ENCODE measurements around the gene OBP2A. TPM values are rescaled to one million over a fixed set of nuclear protein-coding genes. Genes with fewer than 3 reads are reported as not detected.

Gene OBP2A
- total RNA-seq, 1 experiment from 2014 or later: not detected

- no peaks in the 10 kb centered on the region for H3K9me3 ChIP-seq (ENCODE audit: control insufficient read depth, low read depth, low read length)
- no peak overlapping the region for H3K27ac ChIP-seq (ENCODE audit: insufficient read length, low read depth, low read length)
- no peaks in the 10 kb centered on the region for H3K79me1 ChIP-seq (ENCODE audit: insufficient read depth, low read depth, low read length, poor library complexity, severe bottlenecking)
- H2BK120ac ChIP-seq (ENCODE audit: low read depth, low read length, poor library complexity, severe bottlenecking): no peak overlapping the region
- no peak overlapping the region for H2BK15ac ChIP-seq (ENCODE audit: low read depth, low read length)
- no peak overlapping the region for H2BK12ac ChIP-seq (ENCODE audit: insufficient read length, low read depth, low read length)
- H3K4me2 ChIP-seq (ENCODE audit: insufficient read depth, insufficient read length, low read length): no peak overlapping the region
- H3K4me1 Mint-ChIP-seq: peaks cover 4 to 5% of the 10 kb centered on the region in 2 experiments
- H3K18ac ChIP-seq (ENCODE audit: insufficient read length, low read depth, low read length): no peak overlapping the region
- H3K27me3 Mint-ChIP-seq (ENCODE audit: low read depth): peaks cover 3% of the 10 kb centered on the region; the same call in 1 of the 2 replicates
- H3K23me2 ChIP-seq (ENCODE audit: insufficient read length, low read depth, low read length, poor library complexity, severe bottlenecking): no peaks in the 10 kb centered on the region
- H4K91ac ChIP-seq (ENCODE audit: insufficient read length, low read depth, low read length): no peak overlapping the region
- H3K36me3 Mint-ChIP-seq (ENCODE audit: insufficient read depth in 1 of 3, low read depth in 3 of 3): peaks cover under 1 to 2% (median 1%) of the 10 kb centered on the region in 3 experiments; a peak in 6 of 7 replicates
- no peak overlapping the region for H2AK5ac ChIP-seq (ENCODE audit: insufficient read length, low read length)
- H3K9ac ChIP-seq (ENCODE audit: extremely low read depth, insufficient read length, low read length): no peak overlapping the region
- no peak overlapping the region for H2BK5ac ChIP-seq (ENCODE audit: insufficient read length, low read length)
- H3K27ac Mint-ChIP-seq: peak overlapping the region in 1 of 3 experiments; percentile 53; a peak in 2 of 7 replicates
- no peak overlapping the region for H3K4ac ChIP-seq (ENCODE audit: low read depth, low read length)
- no peak for TF ChIP-seq CTCF (conservative IDR thresholded peaks at IDR 0.05)
- H3K4me3 Mint-ChIP-seq: no peak overlapping the region
- H3K27me3 ChIP-seq (ENCODE audit: insufficient read depth, low read length): no peaks in the 10 kb centered on the region
- no peak for DNase-seq
- no peaks in the 10 kb centered on the region for H3K79me2 ChIP-seq (ENCODE audit: insufficient read depth, low read length)
- H3T11ph ChIP-seq (ENCODE audit: low read length): no peak overlapping the region
- H3K56ac ChIP-seq (ENCODE audit: insufficient read length, low read depth, low read length): no peak overlapping the region
- H3K9me3 Mint-ChIP-seq: peaks cover 1% of the 10 kb centered on the region in 2 experiments; a peak in 4 of 5 replicates
- H4K5ac ChIP-seq (ENCODE audit: insufficient read length, low read depth, low read length): no peak overlapping the region
- no peak overlapping the region for H4K8ac ChIP-seq (replicated peaks; ENCODE audit: insufficient read length, low read depth, low read length)
- H2BK20ac ChIP-seq (ENCODE audit: low read depth, low read length, poor library complexity, severe bottlenecking): no peak overlapping the region
- no peaks in the 10 kb centered on the region for H4K20me1 ChIP-seq (ENCODE audit: control insufficient read depth, insufficient read depth, insufficient read length)
- WGBS (ENCODE audit: extremely low coverage, insufficient read length, low lambda C conversion rate): no CpG with 5 or more reads among the region's 12 CpGs
- no peak overlapping the region for H3K23ac ChIP-seq (ENCODE audit: insufficient read length, low read depth, low read length)
- H2AFZ ChIP-seq (ENCODE audit: low read length): no peak overlapping the region
- H3K4me1 ChIP-seq (ENCODE audit: insufficient read depth, low read length): no peaks in the 10 kb centered on the region; the same call in 1 of the 2 replicates
- H3K14ac ChIP-seq (ENCODE audit: insufficient read depth, low read length): no peak overlapping the region
These were observed 17.9 kb downstream of the OBP2A start for GRCh38 chr9:135563858-135564257.
